PFSK-1 (cell line): ENCODE measurements around the gene LAMB2.

ENCODE experiments used
- FOXP2 ChIP-seq: optimal IDR thresholded peaks from 2 replicates; pipeline ENCODE3; 2011; ENCODE audit warnings: borderline replicate concordance, control low read depth, inconsistent platforms; ENCODE audit not compliant: insufficient read depth; ENCODE audit errors: extremely low read length, extremely low read depth
- POLR2AphosphoS5 ChIP-seq: IDR thresholded peaks from 2 replicates; pipeline ENCODE4 v1.6.1; 2012; ENCODE audit warnings: low read depth, mild to moderate bottlenecking, control low read depth, low read length, moderate library complexity
- REST ChIP-seq, 2 experiments: IDR thresholded peaks; 2 replicates each; pipeline versions ENCODE4 v1.6.1 to v1.8.0; 2011 to 2012; ENCODE audit warnings: low read depth in 2 of 2, low read length in 2 of 2, control low read depth in 1 of 2, inconsistent platforms in 1 of 2, mild to moderate bottlenecking in 1 of 2, moderate library complexity in 1 of 2; ENCODE audit not compliant: insufficient read depth in 1 of 2
- SIN3A ChIP-seq: IDR thresholded peaks from 2 replicates; pipeline ENCODE4 v1.6.1; 2012; ENCODE audit warnings: mild to moderate bottlenecking, low read length, moderate library complexity, borderline replicate concordance; ENCODE audit not compliant: insufficient read depth
- TAF1 ChIP-seq: IDR thresholded peaks from 2 replicates; pipeline ENCODE4 v1.6.1; 2012; ENCODE audit warnings: low read length, control low read depth, borderline replicate concordance; ENCODE audit not compliant: insufficient read depth

GRCh38 chr3:49171775-49172500 is 39.1 kb upstream of the LAMB2 start:
- no peak for TF ChIP-seq POLR2AphosphoS5
- TF ChIP-seq REST (IDR thresholded peaks at IDR 0.05; ENCODE audit: insufficient read depth in 1 of 2, low read depth in 2 of 2, low read length in 2 of 2), result no peak
- no peak for TF ChIP-seq SIN3A
- no peak for TF ChIP-seq TAF1
- no peak for TF ChIP-seq FOXP2
